PC-3 (cell line): ENCODE measurements around the gene STN1.

Experiments used
- CTCF ChIP-seq: fragments of 300-600 bp; sonication (generic); conservative IDR thresholded peaks from 2 replicates; pipeline ENCODE4 v1.5.1; 2017; ENCODE audit warnings: antibody characterized with exemption, low read depth, mild to moderate bottlenecking, low read length
- EZH2 ChIP-seq: fragments of 300-600 bp; sonication (generic); IDR thresholded peaks from one replicate; pipeline ENCODE4 v1.6.1; 2017; ENCODE audit warnings: antibody characterized with exemption, mild to moderate bottlenecking, low read length; ENCODE audit not compliant: unreplicated experiment
- EZH2phosphoT487 ChIP-seq: fragments of 300-600 bp; sonication (generic); IDR thresholded peaks from 2 replicates; pipeline ENCODE4 v1.6.1; 2018; ENCODE audit warnings: mild to moderate bottlenecking, antibody characterized with exemption, low read length, borderline replicate concordance

GRCh38 chr10:103951183-103951582 is 33.2 kb upstream of the STN1 start:
- TF ChIP-seq CTCF (no peak), EZH2 (no peak), EZH2phosphoT487 (no peak)
